ENCODE measurements around the gene PPIP5K2.

DNA sequence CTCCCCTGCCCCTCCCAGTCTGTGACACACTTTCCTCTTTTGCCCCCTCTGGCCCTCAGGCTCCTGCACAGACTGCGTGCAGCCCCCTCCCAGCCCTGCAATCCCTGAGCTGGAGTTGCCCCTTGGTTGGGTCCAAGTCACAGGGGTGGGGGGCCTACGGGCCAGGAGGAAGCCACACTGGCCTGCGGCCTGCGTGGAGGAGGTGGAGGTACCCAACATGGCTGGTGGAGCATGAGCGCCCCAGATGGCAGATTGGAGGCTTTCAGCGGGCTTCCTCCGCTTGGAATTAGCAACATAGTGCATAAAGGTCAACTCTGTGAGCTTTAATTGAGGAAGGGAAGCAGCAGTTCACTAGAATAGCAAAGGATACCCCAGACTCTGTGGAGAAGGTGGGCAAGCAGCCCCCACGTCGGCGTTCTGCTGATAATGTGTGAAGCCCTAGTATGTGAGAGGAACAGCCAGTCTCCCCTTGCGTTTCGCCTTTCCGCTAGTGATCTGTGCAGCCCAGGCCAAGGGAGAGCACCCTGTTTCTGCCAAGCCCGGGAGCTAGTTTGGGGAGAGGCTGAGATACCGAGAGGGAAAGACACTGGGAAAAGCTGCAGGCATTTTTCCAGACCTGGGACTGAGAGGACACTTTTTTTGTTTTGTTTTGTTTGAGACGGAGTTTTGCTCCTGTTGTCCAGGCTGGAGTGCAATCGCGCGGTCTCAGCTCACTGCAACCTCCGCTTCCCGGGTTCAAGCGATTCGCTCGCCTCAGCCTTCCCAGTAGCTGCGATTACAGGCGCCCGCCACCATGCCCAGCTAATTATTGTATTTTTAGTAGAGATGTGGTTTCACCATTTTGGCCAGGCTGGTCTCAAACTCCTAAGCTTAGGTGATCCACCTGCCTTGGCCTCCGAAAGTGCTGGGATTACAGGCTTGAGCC is 103.2 kb downstream of the PPIP5K2 start:
- TF ChIP-seq, protein P1, sequence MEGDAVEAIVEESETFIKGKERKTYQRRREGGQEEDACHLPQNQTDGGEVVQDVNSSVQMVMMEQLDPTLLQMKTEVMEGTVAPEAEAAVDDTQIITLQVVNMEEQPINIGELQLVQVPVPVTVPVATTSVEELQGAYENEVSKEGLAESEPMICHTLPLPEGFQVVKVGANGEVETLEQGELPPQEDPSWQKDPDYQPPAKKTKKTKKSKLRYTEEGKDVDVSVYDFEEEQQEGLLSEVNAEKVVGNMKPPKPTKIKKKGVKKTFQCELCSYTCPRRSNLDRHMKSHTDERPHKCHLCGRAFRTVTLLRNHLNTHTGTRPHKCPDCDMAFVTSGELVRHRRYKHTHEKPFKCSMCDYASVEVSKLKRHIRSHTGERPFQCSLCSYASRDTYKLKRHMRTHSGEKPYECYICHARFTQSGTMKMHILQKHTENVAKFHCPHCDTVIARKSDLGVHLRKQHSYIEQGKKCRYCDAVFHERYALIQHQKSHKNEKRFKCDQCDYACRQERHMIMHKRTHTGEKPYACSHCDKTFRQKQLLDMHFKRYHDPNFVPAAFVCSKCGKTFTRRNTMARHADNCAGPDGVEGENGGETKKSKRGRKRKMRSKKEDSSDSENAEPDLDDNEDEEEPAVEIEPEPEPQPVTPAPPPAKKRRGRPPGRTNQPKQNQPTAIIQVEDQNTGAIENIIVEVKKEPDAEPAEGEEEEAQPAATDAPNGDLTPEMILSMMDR (IDR thresholded peaks at IDR 0.05): no peak
- no peak for TF ChIP-seq POLR2A (IDR thresholded peaks at IDR 0.05)

All from thyroid gland (tissue), 4 donors.